Hepatocyte (in vitro differentiated cells): ENCODE results near the gene ACRV1.

ENCODE experiments used
- CTCF ChIP-seq: fragments of 200-600 bp; sonication (generic); IDR thresholded peaks from 2 replicates; pipeline ENCODE4 v1.5.1; 2016; ENCODE audit warnings: antibody characterized with exemption, mild to moderate bottlenecking; ENCODE audit not compliant: poor library complexity
- EZH2 ChIP-seq: fragments of 200-600 bp; sonication (generic); IDR thresholded peaks from 2 replicates; pipeline ENCODE4 v1.6.1; 2016; ENCODE audit warnings: antibody characterized with exemption, mild to moderate bottlenecking, borderline replicate concordance

- TF ChIP-seq EZH2, result no peak
- TF ChIP-seq CTCF, result no peak
Measured at GRCh38 chr11:125701018-125701610, 20.5 kb upstream of the ACRV1 start.
